ENCODE results near the gene EPHB2.

GRCh38 chr1:22959545-22960360 is 249.1 kb downstream of the EPHB2 start:
- no peak for TF ChIP-seq EZH2 (IDR thresholded peaks at IDR 0.05)
- TF ChIP-seq POLR2AphosphoS5 (IDR thresholded peaks at IDR 0.05; ENCODE audit: borderline replicate concordance, low read depth, low read length) = no peak
- no peak for TF ChIP-seq FOXP2 (optimal IDR thresholded peaks at IDR 0.05; ENCODE audit: control extremely low read depth, extremely low read length, insufficient read depth)

Measured in SK-N-MC (cell line).